Activated CD4-positive, CD25-positive, alpha-beta regulatory T cell treated with anti-CD3 and anti-CD28 coated beads, Interleukin-2, amount 50 U/mL, for 24 hours (primary cell): ENCODE results near the gene POMGNT1.
"Not testable (repeated sequence)": the region's sequence is repeated elsewhere in the genome, so short reads cannot be mapped to it uniquely, and the experiment has no call there.

Experiments used
- ATAC-seq, 2 donors: fragments of 150-1000 bp; cut with Tn5 transposase; one replicate each; pipeline ENCODE4 v1.10.0; 2021; ENCODE audit warnings: mild to moderate bottlenecking in 1 of 2, moderate library complexity in 1 of 2

The POMGNT1 gene

DNA sequence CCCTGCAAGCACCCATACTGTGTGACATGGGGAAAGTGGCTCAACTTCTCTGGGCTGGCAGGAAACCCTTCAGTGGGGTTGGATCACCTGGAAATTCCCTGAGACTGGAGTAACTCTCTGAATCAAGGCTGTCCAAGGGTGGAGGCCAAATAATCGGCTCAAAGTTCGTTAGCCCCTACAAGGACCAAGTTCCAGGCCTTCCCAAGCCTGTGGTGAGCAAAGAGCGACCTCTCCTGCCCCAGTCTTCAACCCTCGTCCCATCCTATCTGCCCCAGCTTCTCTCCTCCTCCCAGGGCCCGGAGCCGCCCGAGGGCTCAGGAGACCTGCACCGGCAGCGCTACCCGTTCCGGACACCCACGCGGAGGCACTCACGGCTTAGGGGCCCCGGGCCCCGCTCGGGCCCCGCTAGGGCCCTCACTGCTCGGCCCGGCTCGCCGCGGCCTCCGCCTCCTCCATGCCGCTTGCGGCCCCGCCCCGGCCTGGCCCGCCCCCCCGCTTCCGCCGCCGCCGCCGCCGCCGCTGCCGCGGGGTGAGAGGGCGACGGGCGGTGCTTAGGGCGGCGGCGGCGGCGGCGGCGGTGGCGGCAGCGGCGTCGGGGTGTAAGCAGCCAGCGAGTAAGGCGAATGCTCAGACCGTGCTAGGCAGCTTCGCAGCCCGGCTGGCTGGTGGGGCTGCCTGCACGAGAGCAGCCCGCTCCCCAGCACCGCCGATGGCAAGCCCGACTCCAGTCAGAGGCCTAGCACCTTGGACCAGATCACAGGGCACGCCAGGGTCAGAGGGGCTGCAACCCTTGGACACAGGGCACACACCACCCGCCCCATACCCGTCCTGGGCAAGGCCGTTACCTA is at the start of gene POMGNT1:
Gene POMGNT1 (minus strand): TSS at position 471 of the 848 bp plus-strand sequence. CDS start 613 bp downstream, outside the sequence.
- ATAC-seq = peak; percentile 96 to 98

DNA sequence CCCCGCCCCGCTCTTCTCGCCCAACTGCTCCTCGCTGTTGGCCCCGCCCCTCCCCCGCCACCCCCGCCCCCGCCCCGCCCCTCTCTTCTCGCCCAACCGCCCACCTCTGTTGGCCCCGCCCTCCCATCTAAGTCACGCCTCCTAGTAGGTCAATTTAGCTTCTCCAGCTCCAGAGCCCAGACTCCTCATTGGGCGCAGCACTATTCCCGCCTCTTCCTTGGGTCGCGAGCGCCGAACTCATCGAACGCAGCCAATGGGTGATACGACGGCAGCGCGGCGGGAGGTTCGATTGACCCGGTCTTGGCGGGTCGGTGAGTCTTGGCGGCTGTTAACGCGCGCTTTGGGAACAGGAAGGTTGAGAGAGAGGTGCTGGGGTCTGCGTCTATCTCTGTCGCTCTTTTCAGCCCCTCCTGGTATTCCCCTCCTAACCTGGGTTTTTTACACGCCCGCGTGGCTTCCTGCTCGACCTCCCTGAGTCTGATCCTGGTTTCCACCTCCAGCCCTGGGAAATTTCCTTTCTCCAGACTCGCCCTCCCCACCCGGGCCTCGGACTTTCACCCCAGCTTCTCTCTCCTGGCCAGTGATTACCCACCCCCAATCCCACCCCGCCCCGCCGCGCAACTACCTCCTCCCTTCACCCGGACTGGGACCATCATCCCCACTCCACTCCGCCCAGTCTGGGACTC is 49.3 kb upstream of the POMGNT1 start, which contains the start of gene RAD54L:
Gene RAD54L (plus strand): TSS at position 328 of the 686 bp plus-strand sequence. CDS start 643 bp downstream, outside the sequence.
- peak; percentile 96 to 98 for ATAC-seq

DNA sequence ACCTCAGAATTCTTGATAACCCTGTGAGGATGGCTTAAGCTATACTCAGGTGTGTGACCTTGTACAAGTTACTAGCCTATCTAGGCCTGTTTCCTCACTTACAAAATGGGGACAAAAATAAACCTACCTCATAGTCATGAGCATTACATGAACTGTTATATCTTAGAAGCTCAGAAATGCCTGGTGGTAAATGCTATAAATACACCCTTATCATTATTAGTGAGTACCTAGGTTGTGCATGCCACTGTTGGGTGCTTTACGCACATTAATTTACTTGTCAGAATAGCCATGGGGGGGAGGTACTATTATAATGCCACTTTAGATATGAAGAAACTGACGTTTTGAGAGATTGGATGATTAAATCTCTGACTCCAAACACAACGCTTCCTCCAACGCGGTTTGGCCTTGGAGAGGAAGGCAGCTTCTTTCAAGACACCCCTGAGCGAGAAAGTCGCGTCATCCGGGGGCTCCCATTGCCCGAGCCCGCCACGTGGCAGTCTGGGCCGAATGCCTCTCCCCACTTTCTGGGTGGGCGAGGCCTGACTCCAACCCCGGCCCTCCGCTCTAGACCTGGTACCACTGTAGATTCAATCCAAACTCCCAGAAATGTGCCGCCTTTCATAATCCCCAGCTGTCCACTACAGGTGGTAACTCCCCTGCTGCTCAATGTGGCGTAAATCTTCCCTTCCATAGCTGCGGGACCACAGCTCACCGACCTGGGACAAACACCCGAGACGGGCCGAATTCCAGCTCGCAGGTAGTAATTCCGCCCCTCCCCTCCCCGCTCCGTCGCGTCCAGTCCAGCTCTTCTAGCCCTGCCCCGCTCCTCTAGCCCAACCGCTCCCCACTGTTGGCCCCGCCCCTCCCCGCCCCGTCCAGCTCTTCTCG is 48.6 kb upstream of the POMGNT1 start:
- ATAC-seq = peak; percentile 62 to 63

DNA sequence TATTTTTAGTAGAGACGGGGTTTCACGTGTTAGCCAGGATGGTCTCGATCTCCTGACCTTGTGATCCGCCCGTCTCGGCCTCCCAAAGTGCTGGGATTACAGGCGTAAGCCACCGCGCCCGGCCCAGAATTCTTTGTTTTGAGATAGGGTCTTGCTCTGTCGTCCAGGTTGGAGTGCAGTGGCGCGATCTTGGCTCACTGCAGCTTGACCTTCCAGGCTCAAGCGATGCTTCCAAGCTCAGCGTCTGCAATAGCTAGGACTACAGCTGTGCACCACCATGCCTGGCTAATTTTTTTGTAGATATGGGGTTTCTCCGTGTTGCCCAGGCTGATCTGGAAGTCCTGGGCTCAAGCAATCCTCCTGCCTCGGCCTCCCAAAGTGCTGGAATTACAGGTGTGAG is 47.9 kb upstream of the POMGNT1 start:
- ATAC-seq = not testable (repeated sequence)

DNA sequence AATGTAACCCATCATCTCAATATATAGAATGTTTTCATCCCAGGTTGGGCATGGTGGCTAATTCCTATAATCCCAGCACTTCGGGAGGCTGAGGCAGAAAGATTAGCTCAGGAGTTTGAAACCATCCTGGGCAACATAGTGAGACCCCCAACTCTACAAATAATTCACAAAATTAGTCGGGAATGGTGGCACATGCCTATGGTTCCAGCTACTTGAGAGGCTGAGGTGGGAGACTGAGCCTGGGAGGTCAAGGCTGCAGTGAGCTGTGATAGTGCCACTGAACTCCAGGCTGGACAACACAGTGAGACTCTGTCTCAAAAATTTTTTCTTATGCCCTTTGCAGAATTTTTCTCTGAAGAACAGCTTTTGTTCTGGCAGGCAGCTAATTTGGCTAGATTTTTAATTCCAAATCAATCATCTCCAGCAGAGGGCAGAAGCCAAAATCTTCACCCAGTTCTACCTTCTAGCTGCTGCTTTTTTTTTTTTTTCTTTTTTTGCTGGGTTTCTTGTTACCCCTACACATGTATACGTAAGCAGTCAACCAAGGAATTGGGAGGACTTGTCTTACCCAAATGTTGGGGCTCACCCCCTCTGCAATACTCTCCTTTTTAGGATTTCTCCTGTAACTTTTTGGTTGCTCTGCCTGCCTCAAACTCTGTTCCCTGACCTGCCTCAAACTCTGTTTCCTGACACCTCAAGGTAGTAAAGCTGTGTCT is 46.6 kb upstream of the POMGNT1 start:
- ATAC-seq = no peak

DNA sequence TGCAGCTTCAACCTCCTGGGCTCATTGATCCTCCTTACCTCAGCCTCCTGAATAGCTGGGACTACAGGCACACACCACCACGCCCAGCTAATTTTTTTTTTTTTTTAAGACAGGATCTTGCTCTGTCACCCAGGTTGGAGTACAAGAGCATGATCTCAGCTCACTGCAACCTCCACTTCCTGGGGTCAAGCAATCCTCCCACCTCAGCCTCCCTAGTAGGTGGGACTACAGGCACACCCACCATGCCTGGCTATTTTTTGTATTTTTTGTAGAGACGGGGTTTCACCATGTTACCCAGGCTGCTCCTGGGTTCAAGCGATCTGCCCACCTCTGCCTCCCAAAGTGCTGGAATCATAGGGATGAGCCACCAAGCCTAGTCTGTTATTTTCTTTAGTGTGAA is 45.6 kb upstream of the POMGNT1 start:
- not testable (repeated sequence) for ATAC-seq

DNA sequence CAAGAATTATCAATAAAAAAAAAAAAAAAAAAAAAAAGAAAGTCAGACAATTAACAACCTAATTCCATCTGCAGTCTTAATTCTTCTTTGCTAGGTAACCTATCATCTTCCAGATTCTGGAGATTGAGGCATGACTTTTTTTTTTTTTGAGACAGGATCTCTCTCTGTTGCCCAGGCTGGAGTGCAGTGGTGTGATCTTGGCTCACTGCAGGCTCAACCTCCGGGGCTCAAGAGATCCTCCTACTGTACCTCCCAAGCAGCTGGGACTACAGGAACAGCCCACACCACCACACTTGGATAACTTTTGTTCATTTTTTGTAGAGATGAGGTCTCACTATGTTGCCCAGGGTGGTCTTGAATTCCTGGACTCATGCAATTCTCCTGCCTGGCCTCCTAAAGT is 44.7 kb upstream of the POMGNT1 start:
- ATAC-seq = no peak

DNA sequence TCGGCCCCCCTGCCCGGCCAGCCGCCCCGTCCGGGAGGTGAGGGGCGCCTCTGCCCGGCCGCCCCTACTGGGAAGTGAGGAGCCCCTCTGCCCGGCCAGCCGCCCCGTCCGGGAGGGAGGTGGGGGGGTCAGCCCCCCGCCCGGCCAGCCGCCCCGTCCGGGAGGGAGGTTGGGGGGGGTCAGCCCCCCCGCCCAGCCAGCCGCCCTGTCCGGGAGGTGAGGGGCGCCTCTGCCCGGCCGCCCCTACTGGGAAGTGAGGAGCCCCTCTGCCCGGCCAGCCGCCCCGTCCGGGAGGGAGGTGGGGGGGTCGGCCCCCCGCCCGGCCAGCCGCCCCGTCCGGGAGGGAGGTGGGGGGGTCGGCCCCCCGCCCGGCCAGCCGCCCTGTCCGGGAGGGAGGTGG is 43.5 kb upstream of the POMGNT1 start:
- ATAC-seq = not testable (repeated sequence)

DNA sequence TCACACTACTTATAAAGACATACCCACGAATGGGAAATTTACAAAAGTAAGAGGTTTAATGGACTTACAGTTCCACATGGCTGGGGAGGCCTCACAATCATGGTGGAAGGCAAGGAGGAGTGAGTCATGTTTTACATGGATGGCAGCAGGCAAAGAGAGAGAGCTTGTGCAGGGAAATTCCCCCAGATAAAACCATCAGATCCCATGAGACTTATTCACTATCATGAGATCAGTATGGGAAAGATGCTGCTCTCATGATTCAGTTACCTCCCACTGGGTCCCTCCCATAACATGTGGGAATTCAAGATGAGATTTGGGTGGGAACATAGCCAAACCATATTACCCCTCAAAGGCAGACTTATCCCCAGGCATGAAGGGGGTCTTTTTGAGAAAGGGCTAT is 40.6 kb upstream of the POMGNT1 start:
- not testable (repeated sequence) for ATAC-seq

DNA sequence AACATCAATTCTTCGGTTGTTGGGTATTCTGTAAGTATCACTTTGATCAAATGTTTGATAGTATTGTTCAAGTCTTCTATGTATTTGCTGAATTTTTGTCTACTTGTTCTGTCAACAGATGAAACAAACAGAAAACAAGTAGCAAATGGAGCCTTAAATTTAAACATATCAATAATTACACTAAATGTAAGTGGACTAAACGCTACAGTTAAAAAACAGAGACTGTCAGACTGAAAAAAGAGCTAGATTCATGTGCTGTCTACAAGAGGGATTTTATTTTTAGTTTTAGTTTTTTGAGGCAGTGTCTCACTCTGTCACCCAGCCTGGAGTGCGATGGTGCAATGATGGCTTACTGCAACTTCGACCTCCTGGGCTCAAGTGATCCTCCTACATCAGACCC is 38.6 kb upstream of the POMGNT1 start:
- no peak for ATAC-seq

DNA sequence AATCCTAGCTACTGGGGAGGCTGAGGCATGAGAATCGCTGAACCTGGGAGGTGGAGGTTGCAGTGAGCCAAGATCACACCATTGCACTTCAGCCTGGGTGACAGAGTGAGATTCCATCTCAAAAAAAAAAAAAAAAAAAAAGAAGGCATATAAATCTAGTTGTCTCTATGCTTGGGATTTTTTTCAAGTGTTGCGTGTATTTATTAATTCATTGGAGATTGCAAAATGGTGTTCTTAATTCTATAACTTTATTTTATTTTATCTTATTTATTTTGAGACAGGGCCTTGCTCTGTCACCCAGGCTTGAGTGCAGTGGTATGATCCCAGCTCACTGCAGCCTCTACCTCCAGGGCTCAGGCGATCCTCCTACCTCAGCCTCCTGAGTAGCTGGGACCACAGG is 33.0 kb upstream of the POMGNT1 start:
- ATAC-seq = not testable (repeated sequence)

DNA sequence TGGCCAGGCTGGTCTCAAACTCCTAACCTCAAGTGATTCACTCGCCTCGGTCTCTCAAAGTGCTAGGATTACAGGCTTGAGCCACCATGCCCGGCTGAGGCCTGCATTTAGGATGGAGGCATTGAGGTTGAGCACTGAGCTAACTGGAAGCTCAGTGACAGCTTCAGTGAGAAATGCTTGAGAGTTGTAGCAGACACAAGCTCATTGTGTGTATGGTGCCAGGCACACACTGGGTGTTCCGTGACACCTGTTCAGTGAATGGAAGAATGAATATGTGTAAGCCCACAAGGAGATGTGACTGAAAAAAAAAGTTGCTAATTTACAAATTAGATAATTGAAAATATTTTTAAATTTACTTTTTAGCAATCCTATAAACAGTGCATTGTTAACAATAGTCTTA is 26.7 kb upstream of the POMGNT1 start:
- no peak for ATAC-seq

DNA sequence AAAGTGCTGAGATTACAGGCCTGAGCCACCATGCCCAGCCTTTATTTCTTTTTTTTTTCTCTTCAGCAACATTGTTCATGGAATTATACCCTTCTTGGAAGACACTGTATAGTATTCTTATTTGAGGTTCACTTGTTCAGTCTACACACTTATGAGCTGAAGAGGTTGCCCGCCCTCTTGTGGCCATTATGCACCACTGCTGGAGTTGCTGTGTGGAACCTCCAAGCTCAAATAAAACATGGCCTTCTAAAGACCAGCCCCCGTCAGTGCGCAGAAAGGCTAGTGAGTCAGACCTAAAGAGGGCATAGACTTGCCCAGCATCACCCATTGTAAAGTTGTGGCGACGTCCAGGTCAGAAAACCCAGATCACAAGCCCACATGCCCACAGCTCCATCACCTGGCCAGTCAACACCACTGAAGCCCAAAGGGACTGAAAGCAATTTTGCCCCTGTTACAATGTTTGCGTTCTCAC is 25.3 kb upstream of the POMGNT1 start:
- ATAC-seq = peak; percentile 91 to 94

DNA sequence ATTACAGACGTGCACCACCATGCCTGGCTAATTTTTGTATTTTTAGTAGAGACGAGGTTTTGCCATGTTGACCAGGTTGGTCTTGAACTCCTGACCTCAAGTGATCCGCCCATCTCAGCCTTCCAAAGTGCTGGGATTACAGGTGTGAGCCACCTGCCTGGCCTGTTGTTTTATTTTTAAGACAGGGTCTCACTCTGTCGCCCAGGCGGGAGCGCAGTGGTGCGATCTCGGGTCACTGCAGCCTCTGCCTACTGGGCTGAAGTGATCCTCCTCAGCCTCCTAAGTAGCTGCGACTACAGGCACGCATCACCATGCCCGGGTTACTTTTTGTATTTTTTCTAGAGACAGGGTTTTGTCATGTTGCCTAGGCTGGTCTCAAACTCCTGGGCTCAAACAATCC is 24.8 kb upstream of the POMGNT1 start:
- ATAC-seq = not testable (repeated sequence)

DNA sequence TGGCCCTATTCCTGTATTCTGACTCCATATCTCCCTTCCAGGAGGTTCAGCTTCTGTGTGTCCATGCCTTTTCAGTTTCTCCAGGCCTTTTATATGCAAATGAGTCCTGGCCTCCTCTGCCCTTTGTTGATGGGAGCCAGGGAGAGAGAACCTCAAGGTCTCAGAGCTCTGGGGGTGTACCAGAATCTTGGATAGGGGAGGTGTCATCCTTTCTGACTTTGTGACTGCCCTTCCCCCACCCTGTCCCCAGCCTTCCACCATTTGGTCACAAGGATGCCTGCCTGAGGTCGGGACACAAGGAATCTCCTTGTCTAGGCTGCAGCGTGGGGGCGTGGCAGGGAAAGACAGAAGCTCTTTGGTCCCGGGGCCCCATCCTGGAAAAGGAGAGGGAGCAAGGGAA is 23.5 kb upstream of the POMGNT1 start:
- ATAC-seq = no peak

DNA sequence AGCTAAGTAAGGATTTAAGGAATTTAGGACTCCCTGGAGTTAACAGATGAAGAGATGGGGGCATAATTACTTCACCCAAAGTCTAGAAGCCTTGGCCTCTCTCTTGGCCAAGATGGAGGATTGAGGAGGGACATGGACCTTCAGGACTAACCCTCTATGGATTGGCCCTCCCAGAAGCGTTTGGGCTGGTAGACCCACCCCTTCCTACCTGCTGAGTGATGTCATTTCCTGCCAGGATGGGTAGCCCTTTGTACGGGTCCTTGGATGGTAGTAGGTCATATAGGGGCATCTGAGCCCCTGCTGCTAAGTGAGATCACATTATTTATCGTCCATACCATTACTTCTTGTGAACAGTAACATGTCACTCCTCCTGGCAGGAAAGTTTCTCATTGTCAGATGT is 22.6 kb upstream of the POMGNT1 start:
- no peak for ATAC-seq

DNA sequence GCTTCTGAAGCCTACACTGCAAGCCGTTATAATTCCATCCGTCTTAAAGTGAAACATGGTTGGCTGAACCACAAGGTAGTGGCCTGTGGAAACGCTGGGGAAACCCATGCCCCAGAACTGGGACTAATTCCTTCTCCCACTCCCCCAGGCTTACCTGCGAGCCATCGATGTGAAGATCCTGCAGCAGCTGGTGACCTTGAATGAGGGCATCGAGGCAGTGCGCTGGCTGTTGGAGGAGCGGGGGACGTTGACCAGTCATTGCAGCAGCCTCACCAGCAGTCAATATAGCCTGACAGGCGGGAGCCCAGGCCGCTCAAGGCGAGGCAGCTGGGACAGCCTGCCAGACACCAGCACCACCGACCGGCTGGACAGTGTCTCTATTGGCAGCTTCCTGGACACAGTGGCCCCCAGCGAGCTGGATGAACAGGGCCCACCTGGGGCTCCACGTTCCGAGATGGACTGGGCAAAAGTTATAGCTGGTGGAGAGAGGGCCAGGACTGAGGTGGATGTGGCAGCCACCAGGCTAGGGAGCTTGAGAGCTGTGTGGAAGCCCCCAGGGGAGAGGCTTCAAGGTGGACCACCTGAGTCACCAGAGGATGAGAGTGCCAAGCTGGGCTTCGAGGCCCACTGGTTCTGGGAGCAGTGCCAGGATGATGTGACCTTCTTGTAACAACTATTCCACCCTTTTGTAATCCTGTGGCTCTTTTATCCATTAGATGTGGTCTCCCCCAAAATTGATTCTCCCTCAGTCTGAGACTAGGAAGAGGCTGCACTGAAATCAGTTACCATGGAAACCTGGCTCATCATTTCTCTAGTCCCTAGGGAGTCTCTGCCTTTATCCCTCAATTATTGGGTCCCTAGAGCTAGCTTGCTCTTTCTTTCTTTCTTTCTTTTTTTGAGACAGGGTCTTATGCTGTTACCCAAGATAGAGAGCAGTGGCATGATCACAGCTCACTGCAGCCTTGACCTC is 21.6 kb upstream of the POMGNT1 start:
- ATAC-seq = no peak

DNA sequence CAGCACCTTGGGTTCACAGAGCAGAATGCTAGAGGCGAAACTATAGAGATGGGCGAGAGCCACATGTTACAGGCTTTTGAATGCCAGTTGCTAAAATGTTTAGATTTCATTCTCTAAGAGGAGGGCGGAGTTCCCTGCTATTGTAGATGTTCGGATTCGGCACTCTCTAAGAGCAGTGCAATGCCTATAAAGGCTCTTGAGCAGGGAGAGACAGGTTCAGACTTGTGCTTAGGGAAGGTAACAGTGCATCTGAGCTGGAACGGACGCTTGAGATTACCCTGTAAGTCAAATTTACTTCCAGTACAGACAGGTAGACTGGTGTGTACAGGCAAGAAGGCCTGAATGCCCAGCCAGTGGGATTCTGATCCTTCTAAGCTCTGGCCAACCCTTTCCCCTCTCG is 20.2 kb upstream of the POMGNT1 start:
- ATAC-seq = no peak

DNA sequence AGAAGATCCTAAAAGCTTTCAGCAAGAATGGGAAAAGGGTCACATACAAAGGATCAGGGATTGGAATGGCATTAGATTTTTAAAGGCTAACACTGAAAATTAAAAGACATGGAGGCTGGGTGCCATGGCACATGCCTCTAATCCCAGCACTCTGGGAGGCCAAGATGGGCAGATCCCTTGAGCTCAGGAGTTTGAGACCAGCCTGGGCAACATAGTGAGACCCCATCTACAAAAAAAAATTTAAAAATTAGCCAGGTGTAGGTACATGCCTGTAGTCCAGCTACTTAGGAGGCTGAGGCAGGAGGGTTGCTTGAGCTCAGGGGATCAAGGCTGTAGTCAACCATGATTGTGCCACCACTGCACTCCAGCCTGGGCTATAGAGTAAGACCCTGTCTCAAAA is 17.3 kb upstream of the POMGNT1 start:
- ATAC-seq = no peak

DNA sequence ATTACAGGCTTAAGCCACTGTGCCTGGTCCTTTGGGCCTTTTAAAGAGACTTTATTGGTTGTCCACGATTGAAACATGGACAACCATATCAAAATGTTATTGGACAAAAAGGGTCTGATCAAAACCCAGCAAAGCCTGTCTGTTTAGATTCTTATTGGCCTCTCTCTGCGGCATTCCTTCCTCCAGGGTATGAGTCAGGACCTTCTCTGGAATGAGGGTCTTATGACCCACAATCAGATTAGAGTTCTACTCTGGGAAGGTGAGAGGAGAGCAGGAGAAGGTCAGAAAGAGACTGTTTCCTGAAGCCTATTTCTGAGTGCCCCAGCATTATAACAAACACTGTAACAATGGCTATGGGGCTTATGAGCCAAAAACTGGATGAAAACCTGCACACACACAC is 12.8 kb upstream of the POMGNT1 start:
- ATAC-seq = no peak

DNA sequence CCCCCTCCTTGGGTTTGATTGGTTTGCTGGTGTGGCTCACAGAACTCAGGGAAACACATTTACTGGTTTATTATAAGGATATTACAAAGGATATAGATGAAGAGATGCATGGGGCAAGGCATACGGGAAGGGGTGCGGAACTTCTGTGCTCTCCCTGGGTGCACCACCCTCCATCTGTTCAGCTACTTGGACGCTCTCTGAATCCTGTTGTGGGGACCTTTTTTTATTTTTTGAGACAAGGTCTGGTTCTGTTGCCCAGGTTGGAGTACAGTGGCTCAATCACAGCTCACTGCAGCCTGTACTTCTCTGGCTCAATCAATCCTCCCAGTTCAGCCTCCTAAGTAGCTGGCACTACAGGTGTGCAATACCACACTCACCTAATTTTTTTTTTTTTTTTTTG is 12.3 kb upstream of the POMGNT1 start:
- no peak for ATAC-seq
